Panc1 (cell line): ENCODE results near the gene DIAPH2.

Experiments used
- POLR2AphosphoS5 ChIP-seq: IDR thresholded peaks from 2 replicates; pipeline ENCODE4 v1.6.1; 2012; ENCODE audit warnings: mild to moderate bottlenecking, low read depth, low read length, moderate library complexity
- TCF7L2 ChIP-seq: IDR thresholded peaks from 2 replicates; pipeline ENCODE4 v1.6.1; 2011; ENCODE audit warnings: mild to moderate bottlenecking, low read depth, low read length, inconsistent platforms
- TF ChIP-seq, protein P1 (sequence below): fragments of 450-650 bp; IDR thresholded peaks from 2 replicates; pipeline ENCODE4 v1.5.1; 2017; ENCODE audit warnings: mild to moderate bottlenecking

DNA sequence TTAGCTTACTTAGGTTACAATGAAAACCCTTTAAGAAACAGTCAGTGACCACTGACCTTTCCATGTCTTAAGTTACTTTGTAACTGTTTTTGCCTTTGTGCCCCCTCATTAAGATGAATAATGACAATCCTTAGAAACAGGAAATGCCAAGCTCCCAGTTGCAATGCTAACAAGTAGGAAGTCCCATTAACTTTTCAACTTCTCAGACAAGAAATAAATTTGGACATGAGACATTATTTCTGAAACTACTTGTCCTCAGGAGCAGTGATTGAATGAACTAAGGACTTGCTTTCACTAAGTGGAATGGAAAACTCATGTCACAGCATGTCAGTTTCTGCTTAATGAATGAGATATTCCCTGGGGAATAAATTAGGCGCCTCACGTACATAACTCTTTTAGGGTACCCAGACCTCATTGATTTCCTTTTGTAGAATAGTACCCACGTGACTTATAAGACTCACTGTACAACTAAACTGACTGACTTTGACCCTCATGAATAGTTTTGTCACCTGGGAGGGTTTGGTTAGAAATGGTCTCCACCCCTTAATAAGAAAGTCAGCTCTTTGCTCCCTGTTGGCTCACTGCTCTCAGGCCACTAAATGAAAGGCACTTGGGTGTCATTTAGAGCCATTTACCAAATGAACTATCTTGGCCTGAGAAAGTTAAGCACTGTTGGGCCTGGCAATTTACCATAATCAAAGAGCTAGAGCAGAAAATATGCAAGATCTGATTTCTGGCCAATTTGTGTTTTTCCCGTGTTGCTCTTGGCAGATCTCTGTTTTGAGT, 582.9 kb downstream of the DIAPH2 start:
- TF ChIP-seq, protein P1, sequence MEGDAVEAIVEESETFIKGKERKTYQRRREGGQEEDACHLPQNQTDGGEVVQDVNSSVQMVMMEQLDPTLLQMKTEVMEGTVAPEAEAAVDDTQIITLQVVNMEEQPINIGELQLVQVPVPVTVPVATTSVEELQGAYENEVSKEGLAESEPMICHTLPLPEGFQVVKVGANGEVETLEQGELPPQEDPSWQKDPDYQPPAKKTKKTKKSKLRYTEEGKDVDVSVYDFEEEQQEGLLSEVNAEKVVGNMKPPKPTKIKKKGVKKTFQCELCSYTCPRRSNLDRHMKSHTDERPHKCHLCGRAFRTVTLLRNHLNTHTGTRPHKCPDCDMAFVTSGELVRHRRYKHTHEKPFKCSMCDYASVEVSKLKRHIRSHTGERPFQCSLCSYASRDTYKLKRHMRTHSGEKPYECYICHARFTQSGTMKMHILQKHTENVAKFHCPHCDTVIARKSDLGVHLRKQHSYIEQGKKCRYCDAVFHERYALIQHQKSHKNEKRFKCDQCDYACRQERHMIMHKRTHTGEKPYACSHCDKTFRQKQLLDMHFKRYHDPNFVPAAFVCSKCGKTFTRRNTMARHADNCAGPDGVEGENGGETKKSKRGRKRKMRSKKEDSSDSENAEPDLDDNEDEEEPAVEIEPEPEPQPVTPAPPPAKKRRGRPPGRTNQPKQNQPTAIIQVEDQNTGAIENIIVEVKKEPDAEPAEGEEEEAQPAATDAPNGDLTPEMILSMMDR, result no peak
- no peak for TF ChIP-seq TCF7L2
- no peak for TF ChIP-seq POLR2AphosphoS5
